ENCODE data around the gene SLC8A1. TPM values are rescaled to one million over a fixed set of nuclear protein-coding genes. Genes with fewer than 3 reads are reported as not detected.

The SLC8A1 gene
- total and polyA plus RNA-seq, 2 of the 13 experiments (the other 11 are each of a cell fraction or from before 2014, with no cell fraction given) = not detected

DNA sequence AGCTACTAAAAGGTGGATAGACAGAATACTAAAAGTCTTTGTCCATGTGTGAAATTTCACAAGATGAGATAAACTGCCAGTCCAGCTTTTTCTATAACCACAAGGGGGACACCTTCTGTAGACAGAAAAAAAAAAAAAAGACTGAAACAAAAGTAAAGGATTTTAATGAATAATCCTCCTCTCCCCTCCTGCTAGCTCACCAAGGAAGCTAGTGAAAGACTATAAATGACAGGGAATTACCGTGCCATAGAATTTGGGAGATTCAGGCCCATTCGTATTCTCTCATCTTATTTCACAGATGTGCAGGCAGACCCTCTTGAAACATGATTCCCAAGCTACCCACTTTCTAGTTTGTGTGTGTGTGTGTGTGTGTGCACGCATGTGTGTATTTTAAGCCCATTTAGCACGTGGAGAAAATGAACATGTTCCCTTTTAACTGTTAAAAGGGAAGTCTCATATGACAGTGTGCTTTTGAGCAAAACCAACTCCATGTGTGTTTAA is 36.3 kb upstream of the SLC8A1 start:
- no peak overlapping the region for H2AFZ ChIP-seq (ENCODE audit: low read length)
- H3K4me1 ChIP-seq (ENCODE audit: insufficient read depth, low read length) = peaks cover 9% of the 10 kb centered on the region; the same call in 1 of the 2 replicates
- H3K9me3 ChIP-seq (ENCODE audit: low read length) = no peaks in the 10 kb centered on the region
- no peaks in the 10 kb centered on the region for H3K79me2 ChIP-seq (ENCODE audit: insufficient read depth, low read length)
- DNase-seq (ENCODE audit: low spot score) = peak; percentile 33
- no peak overlapping the region for H3K9ac ChIP-seq (ENCODE audit: insufficient read depth, low read depth, low read length)
- H4K20me1 ChIP-seq (ENCODE audit: insufficient read depth, low read length) = no peaks in the 10 kb centered on the region
- H3K27me3 ChIP-seq (ENCODE audit: control insufficient read depth in 1 of 2, insufficient read depth in 2 of 2, low read length in 2 of 2) = no peaks in the 10 kb centered on the region
- no peak overlapping the region for H3K4me3 ChIP-seq (replicated peaks in 1 of 3; ENCODE audit: insufficient read depth in 1 of 3, low read depth in 2 of 3, low read length in 3 of 3)
- TF ChIP-seq ZNF362 (CRISPR knock-in tag; IDR thresholded peaks at IDR 0.05; ENCODE audit: borderline replicate concordance) (peak; percentile 92), REL (CRISPR knock-in tag; conservative IDR thresholded peaks at IDR 0.05) (no peak), ZNF703 (CRISPR knock-in tag; IDR thresholded peaks at IDR 0.05; ENCODE audit: borderline replicate concordance) (no peak), MAFF (IDR thresholded peaks at IDR 0.05; ENCODE audit: low read depth, low read length) (0 out of 2 replicates have a peak, but pooled peaks have one; percentile 33), SMC3 (IDR thresholded peaks at IDR 0.05; ENCODE audit: low read length) (peak; percentile 13; the same call in 1 of the 2 replicates), GTF3A (CRISPR knock-in tag; conservative IDR thresholded peaks at IDR 0.05) (no peak), SIX1 (CRISPR knock-in tag; IDR thresholded peaks at IDR 0.05; ENCODE audit: borderline replicate concordance) (no peak), ZNF468 (CRISPR knock-in tag; IDR thresholded peaks at IDR 0.05) (no peak)
- TF ChIP-seq, protein P1, sequence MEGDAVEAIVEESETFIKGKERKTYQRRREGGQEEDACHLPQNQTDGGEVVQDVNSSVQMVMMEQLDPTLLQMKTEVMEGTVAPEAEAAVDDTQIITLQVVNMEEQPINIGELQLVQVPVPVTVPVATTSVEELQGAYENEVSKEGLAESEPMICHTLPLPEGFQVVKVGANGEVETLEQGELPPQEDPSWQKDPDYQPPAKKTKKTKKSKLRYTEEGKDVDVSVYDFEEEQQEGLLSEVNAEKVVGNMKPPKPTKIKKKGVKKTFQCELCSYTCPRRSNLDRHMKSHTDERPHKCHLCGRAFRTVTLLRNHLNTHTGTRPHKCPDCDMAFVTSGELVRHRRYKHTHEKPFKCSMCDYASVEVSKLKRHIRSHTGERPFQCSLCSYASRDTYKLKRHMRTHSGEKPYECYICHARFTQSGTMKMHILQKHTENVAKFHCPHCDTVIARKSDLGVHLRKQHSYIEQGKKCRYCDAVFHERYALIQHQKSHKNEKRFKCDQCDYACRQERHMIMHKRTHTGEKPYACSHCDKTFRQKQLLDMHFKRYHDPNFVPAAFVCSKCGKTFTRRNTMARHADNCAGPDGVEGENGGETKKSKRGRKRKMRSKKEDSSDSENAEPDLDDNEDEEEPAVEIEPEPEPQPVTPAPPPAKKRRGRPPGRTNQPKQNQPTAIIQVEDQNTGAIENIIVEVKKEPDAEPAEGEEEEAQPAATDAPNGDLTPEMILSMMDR (CRISPR knock-in tag; IDR thresholded peaks at IDR 0.05) = peak; percentile 25; the same call in 1 of the 2 replicates
- 21% methylated on average over 4 of the region's 4 CpGs for WGBS (ENCODE audit: low lambda C conversion rate)
- in situ Hi-C loops (cut with HindIII; ENCODE audit: extremely low pct_ligation_motif_present, low pct_unique_long_range_greater_than_20kb) = no loop called here
- no peak overlapping the region for H3K27ac ChIP-seq (ENCODE audit: extremely low read length, insufficient read depth, low read length)
- FAIRE-seq = no peak
- H3K36me3 ChIP-seq (replicated peaks in 1 of 2; ENCODE audit: control insufficient read depth in 1 of 2, insufficient read depth in 2 of 2, low read length in 2 of 2) = no peaks in the 10 kb centered on the region
- intact Hi-C loops (cut with micrococcal nuclease; ENCODE audit: unreplicated experiment) = loop anchor here (2.0 to 5.0 kb wide), 2 partner anchors 1211 to 1599 kb away; no protein-coding TSS in a partner anchor
- ChIA-PET POLR2A (no interaction called here), CTCF (ENCODE audit: low intra/inter-chr PET ratio, low total read pairs) (no interaction called here)
- BruUV-seq (replicated peaks) = no TSS peak
- ATAC-seq = peak; percentile 66
- peak overlapping the region; percentile 66 for H3K4me2 ChIP-seq (ENCODE audit: low read depth, low read length)
